Measurements from ENCODE around the gene PDIA4.

- TF ChIP-seq CTCF (IDR thresholded peaks at IDR 0.05) (no peak), ZFX (IDR thresholded peaks at IDR 0.05; ENCODE audit: borderline replicate concordance) (no peak)
These were observed 42.9 kb upstream of the PDIA4 start for GRCh38 chr7:149071182-149071635.
